GM19023 (cell line): ENCODE results near the gene DPP9.
A peak's percentile ranks its signal among the peaks of the same experiment; 100 is the strongest.
"Not testable (repeated sequence)": the region's sequence is repeated elsewhere in the genome, so short reads cannot be mapped to it uniquely, and the experiment has no call there.

Experiments used
- ATAC-seq: cut with Tn5 transposase; IDR thresholded peaks from one replicate; pipeline ENCODE4 v1.9.1; 2021; ENCODE audit warnings: mild to moderate bottlenecking, moderate library complexity; ENCODE audit not compliant: unreplicated experiment

The DPP9 gene

DNA sequence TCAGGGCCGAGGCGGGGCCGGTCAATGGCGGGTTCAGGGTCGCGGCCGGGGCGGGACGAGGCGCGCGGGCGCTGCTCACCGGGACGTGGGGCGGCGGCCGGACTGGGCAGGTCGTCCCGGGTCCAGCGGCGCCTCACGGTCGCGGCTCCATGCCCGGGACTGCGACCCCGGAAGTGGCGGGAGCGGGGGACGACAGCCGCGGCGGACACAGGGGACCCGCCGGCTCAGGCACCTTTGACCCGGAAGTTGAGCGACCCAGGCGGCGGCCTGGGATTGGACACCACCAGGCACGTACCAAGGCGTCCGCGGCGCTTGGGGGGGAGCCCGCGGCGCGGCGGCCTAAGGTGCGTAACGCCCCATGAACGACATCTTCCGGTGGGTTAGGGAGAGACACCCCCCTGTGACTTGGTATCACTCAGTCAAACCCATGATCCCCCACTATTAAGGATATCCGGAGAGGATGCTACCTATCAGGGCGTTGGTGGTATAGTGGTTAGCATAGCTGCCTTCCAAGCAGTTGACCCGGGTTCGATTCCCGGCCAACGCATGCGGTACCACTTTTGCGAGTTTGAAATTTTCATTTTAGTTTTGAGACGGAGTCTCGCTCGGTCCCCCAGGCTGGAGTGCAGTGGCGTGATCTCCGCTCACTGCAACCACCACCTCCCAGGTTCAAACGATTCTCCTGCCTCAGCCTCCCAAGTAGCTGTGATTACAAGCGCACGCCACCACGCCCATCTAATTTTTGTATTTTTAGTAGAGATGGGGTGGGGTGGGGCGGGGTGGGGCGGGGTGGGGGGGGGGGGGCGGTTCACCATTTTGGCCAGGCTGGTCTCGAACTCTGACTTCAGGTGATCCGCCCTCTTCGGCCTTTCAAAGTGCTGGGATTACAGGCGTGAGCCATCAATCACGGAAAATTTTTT is at the start of gene DPP9:
TSS of gene DPP9 (minus strand) at position 248 of the 920 bp plus-strand sequence. CDS start 3,936 bp downstream, outside the sequence.
- peak; percentile 86 for ATAC-seq

- ATAC-seq, result no peak
These were observed 49.5 kb upstream of the DPP9 start for GRCh38 chr19:4773047-4773640.

- no peak for ATAC-seq
These were observed 48.9 kb upstream of the DPP9 start for GRCh38 chr19:4772566-4772965.

- ATAC-seq, result no peak
These were observed 45.5 kb upstream of the DPP9 start for GRCh38 chr19:4768934-4769777.

GRCh38 chr19:4764393-4764660 is 40.7 kb upstream of the DPP9 start:
- no peak for ATAC-seq

DNA sequence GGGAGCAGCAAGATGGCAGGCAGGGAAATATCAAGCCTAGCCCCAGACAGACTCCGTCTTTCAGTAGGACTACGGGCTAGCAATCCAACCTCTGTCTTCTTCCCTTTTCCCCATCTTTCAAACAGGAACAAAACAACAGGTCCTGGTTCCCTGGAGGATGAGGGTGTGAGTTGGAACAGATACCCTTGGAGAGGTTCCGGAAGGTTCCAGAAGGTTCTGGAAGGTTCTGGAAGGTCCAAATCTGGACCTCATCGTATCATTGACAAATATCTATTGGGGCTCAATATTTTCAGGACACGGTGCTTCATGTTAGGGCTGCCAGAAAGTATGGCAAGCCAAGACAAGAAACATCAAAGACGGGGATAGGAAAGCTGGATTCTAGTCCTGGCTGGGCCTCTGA is 39.4 kb upstream of the DPP9 start:
- no peak for ATAC-seq

DNA sequence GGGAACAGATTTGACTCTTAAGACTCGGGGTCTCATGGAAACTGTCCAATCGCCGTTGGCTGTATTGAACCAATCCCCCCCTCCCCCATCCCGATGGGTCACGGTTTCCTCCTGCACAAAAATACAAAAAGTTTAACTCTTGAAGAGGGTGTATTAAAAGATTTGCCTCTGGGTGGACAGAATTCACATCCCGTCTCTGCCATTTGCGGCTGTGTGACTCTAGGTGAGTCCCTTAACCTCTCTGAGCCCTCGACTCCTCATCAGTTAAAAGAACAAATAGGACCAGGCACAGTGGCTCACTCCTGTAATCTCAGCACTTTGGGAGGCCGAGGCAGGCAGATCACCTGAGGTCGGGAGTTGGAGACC is 36.6 kb upstream of the DPP9 start:
- no peak for ATAC-seq

DNA sequence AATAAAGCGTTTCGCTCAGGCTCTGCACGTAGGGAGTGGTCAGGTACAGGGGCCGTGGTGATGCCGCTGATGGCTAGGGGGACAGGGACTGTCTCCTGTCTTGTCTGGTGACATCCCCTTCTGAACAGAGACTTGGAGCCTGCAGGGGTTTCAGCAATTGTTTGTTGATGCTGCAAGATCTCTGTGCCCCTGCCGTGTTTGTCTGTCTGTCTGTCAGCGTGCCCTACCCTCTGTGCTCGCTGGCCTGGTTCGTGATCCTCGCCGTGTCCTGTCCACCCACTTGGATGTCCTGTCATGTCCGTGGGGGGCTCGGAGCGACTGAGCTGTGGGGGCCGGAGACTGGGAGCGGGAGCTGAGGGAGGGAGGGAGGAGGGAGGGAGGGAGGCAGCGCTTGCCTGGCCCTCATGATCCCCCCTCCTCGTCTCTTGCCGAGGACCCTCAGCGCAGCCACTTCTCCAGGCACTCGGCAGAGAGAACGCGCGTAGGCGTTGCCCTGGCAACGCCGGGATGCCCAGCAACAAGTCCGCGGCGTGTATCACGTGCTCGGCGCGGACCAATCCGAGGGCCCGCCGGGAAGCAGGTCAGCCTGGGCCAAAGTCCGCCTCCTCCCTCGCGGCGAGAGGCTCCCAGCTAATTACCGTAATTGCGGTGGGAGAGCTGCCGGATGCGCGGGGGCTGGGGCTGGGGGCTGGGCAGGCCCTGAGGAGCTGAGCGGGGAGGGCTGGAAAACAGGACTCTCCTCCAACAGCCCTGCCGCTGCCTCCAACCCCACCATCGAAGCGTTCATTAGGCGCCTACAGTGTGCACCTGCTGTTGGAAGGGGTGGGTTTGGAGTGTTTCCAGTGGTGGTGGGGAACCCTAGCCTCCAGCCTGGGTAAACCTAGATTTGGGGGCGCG is 36.0 kb upstream of the DPP9 start:
- ATAC-seq, result peak; percentile 86

- no peak for ATAC-seq
These were observed 35.0 kb upstream of the DPP9 start for GRCh38 chr19:4758659-4759058.

DNA sequence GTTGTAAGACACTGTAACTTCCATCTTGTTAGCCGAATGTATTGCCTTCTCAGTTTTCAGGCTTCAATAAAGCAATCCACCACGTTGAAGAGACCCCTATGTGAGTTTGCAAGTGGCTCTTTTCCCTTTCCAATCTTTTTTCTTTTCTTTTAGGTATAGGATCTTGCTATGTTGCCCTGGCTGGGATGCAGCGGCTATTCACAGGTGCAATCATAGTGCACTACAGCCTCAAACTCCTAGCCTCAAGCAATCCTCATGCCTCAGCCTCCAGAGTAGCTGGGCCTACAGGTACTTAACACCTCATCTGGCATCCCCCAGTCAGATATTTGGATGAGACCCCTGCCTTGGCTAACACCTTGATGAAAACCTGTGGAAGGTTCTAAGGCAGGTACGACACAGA is 34.4 kb upstream of the DPP9 start:
- no peak for ATAC-seq

DNA sequence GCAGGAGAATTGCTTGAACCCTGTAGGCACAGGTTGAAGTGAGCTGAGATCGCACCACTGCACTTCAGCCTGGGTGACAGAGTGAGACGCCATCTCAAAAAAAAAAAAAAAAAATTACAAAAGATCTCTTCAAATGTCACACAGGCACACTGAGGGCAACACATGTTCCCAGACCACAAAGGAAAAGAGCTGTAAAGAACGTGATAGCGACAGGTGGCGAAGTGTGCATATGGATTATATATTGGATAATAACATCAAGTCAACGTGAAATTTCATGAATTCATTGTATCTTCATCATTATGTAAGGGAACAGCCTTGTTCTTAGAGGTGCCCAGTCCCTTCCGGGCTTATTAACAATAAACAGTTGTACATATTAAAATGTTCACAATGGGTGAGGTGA is 31.8 kb upstream of the DPP9 start:
- no peak for ATAC-seq

GRCh38 chr19:4754248-4754647 is 30.6 kb upstream of the DPP9 start:
- no peak for ATAC-seq

- ATAC-seq, result no peak
These were observed 26.4 kb upstream of the DPP9 start for GRCh38 chr19:4749870-4750590.

DNA sequence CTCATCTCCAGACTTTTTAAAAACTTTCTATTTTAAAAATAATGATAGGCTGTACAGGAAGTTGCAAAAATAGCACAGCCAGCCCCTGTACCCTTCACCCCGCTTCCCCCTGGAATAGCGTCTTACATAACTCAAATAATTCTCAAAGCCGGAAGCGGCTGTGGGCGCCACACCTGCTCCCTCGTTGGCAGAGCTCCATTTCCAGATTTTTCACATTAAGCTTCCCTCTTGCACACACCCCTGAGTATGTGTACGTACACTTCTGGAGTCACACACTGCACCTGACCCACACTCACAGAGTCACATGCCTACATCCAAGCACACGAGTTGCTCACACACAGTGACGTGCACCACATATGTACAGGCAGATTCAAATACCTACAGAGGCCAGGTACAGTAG is 24.9 kb upstream of the DPP9 start:
- no peak for ATAC-seq

DNA sequence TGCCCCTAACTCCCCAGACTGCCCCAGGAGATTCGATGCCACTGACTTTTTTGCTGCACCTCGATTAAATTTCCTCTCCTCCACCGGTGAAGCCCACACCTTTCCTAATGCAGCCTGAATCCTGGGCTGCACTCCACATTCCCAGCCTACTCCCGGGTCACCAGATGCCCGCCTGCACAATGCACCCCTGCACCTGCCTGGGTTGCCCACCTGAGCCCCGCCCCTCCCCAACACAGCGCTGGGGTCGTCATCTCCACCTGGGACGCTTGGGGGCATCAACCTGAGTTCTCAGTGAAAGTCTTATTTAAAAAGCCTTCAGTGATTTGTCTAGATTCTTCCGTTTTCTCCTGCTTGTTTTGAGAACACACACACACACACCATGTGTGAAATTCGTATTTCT is 24.5 kb upstream of the DPP9 start:
- ATAC-seq, result no peak

- no peak for ATAC-seq
These were observed 22.3 kb upstream of the DPP9 start for GRCh38 chr19:4745986-4746385.

DNA sequence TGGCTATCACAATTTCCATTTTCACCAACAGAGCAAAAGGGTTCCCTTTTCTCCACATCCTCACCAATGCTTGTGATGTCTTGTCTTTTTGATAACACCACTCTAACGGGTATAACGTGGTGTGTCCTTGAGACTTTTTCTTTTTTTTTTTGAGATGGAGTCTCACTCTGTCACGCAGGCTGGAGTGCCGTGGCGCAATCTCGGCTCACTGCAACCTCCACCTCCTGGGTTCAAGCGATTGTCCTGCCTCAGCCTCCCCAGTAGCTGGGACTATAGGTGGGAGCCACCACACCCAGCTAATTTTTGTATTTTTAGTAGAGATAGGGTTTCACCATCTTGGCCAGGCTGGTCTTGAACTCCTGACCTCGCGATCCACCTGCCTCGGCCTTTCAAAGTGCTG is 21.5 kb upstream of the DPP9 start:
- not testable (repeated sequence) for ATAC-seq

DNA sequence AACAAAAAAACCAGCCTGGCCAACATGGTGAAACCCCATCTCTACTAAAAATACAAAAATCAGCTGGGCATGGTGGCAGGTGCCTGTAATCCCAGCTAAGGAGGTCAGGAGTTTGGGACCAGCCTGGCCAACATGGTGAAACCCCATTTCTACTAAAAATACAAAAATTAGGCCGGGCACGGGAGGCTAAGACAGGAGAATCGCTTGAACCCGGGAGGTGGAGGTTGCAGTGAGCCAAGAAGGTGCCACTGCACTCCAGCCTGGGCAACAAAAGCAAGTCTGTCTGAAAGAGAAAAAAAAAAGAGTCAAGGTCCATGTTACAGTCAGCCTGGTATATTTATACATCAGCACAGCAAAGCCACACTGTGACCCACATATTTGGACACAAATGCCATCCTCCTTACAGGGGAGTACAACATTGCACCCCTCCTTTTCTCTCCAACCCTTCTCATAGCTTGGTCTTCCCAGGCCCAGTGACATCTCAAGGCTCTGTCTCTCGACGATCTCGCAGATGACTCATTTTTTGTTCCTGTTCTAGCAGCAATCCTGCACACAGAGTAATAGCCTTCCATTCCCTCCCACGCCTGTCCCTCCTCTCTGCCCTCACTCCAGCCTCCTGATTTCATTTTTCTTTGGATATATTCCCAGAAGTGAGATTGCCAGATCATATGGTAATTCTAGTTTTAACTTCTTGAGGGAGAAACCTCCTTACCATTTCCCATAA is 21.0 kb upstream of the DPP9 start:
- ATAC-seq, result no peak
